Measurements from ENCODE around the gene SPA17. TPM values are rescaled to one million over a fixed set of nuclear protein-coding genes. Genes with fewer than 3 reads are reported as not detected.
A peak's percentile ranks its signal among the peaks of the same experiment; 100 is the strongest.

Gene SPA17
- total RNA-seq, 1 donor from 2014 or later: 2.4 TPM

DNA sequence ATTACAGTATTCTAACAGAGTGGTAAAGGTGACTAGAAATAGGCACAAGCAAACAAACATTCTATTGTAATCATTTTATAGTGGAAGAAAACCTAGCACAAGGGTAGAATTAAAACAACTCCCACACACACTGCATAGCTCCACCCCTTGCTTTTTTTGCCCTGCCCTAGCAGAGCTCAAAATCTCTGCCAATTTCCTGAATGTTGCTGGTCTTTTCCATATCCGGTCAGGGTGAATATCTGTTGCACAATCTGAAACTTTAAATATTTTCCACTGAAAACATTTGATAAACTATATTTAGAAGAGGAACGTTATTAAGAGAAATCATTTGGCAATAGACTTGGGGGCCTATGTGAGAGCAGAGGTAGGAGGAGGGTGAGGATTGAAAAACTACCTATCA is 2.7 kb downstream of the SPA17 start:
- Histone ChIP-seq H3K27me3 (ENCODE audit: control insufficient read depth, insufficient read depth, low read length) (no peaks in the 10 kb centered on the region), H3K4me3 (ENCODE audit: low read depth, low read length) (no peak overlapping the region), H3K36me3 (ENCODE audit: control insufficient read depth, insufficient read depth, low read length) (no peaks in the 10 kb centered on the region)
- no peak for TF ChIP-seq CTCF (IDR thresholded peaks at IDR 0.05; ENCODE audit: insufficient read depth, low read length, severe bottlenecking)
- DNase-seq (ENCODE audit: low read depth) (peak; percentile 60), FAIRE-seq (no peak)

- Histone ChIP-seq H3K36me3 (ENCODE audit: control insufficient read depth, insufficient read depth, low read length) (no peaks in the 10 kb centered on the region), H3K27me3 (ENCODE audit: control insufficient read depth, insufficient read depth, low read length) (no peaks in the 10 kb centered on the region), H3K4me3 (ENCODE audit: low read depth, low read length) (no peak overlapping the region)
- no peak for TF ChIP-seq CTCF (IDR thresholded peaks at IDR 0.05; ENCODE audit: insufficient read depth, low read length, severe bottlenecking)
- no peak for FAIRE-seq
- DNase-seq (ENCODE audit: low read depth): no peak
These were observed 4.7 kb downstream of the SPA17 start for GRCh38 chr11:124678416-124678815.

GRCh38 chr11:124681421-124681820 is 7.7 kb downstream of the SPA17 start:
- Histone ChIP-seq H3K4me3 (ENCODE audit: low read depth, low read length) (no peak overlapping the region), H3K27me3 (ENCODE audit: control insufficient read depth, insufficient read depth, low read length) (no peaks in the 10 kb centered on the region), H3K36me3 (ENCODE audit: control insufficient read depth, insufficient read depth, low read length) (no peaks in the 10 kb centered on the region)
- no peak for DNase-seq (ENCODE audit: low read depth)
- FAIRE-seq: no peak
- no peak for TF ChIP-seq CTCF (IDR thresholded peaks at IDR 0.05; ENCODE audit: insufficient read depth, low read length, severe bottlenecking)

DNA sequence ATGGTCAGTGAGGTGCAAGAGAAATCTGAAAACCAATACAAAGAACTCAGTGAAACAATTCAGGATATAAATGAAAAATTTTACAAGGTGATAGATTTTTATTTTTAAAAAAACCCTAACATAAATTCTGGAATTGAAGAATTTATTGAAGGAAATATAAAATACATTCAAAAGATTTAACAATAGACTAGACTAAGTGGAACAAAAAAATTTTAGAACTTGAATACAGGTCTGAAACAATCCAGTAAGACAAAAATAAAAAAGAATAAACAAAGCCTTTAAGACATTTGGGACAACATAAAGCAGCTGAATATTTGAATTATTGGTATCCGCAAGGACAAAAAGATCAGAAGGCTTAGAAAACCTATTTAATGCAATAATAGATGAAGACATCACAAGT is 8.7 kb downstream of the SPA17 start:
- DNase-seq (ENCODE audit: low read depth) (no peak), FAIRE-seq (no peak)
- no peak for TF ChIP-seq CTCF (IDR thresholded peaks at IDR 0.05; ENCODE audit: insufficient read depth, low read length, severe bottlenecking)
- Histone ChIP-seq H3K27me3 (ENCODE audit: control insufficient read depth, insufficient read depth, low read length) (no peaks in the 10 kb centered on the region), H3K36me3 (ENCODE audit: control insufficient read depth, insufficient read depth, low read length) (no peaks in the 10 kb centered on the region), H3K4me3 (ENCODE audit: low read depth, low read length) (no peak overlapping the region)

DNA sequence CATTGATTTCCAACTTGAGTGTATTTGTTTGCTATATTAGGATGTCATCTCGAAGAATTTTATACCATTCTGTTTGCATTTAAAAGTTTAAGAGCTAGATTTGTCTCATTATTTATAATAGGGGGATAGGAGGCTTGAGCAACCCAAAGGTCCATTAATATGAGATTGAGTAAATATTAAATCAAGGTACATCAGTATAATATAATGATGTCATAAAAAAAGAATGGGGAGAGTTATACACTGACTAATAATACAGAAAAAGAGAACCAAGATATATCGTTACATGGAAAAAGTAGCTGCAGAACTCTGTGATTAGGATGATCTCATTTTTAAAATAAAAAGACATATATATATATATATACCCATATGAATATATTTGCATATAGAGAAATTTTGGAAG is 19.4 kb downstream of the SPA17 start:
- Histone ChIP-seq H3K4me3 (ENCODE audit: low read depth, low read length) (no peak overlapping the region), H3K36me3 (ENCODE audit: control insufficient read depth, insufficient read depth, low read length) (no peaks in the 10 kb centered on the region), H3K27me3 (ENCODE audit: control insufficient read depth, insufficient read depth, low read length) (no peaks in the 10 kb centered on the region)
- FAIRE-seq (no peak), DNase-seq (ENCODE audit: low read depth) (no peak)
- TF ChIP-seq CTCF (IDR thresholded peaks at IDR 0.05; ENCODE audit: insufficient read depth, low read length, severe bottlenecking): no peak

DNA sequence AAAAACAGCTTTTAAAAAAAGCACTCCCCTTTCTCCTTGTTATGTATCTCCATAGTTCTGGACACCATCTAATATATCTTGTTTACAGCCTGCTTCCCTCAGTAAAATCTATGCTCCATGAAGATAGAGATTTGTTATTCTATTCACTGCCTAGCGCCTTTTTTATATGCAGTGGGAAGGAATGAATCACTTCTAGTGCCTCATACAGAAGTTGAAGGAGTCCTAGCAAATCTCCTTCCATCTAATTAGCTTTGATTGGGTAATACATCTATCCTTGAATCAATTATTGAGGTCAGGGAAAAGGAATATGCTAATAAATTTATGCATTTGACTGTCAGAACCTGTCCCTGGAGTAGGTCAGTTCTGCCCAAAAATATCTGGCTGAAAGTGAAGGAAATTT is 25.8 kb downstream of the SPA17 start:
- Histone ChIP-seq H3K27me3 (ENCODE audit: control insufficient read depth, insufficient read depth, low read length) (peaks cover 2% of the 10 kb centered on the region), H3K36me3 (ENCODE audit: control insufficient read depth, insufficient read depth, low read length) (no peaks in the 10 kb centered on the region), H3K4me3 (ENCODE audit: low read depth, low read length) (no peak overlapping the region)
- no peak for TF ChIP-seq CTCF (IDR thresholded peaks at IDR 0.05; ENCODE audit: insufficient read depth, low read length, severe bottlenecking)
- DNase-seq (ENCODE audit: low read depth) (no peak), FAIRE-seq (no peak)
